ENCODE measurements around the gene SOX11. TPM values are rescaled to one million over a fixed set of nuclear protein-coding genes. Genes with fewer than 3 reads are reported as not detected.

The SOX11 gene
- total RNA-seq, result not detected in 2 replicates

GRCh38 chr2:5691985-5692529 is at the start of gene SOX11:
TSS of gene SOX11 (plus strand) at chr2:5692384. CDS start at chr2:5692722, 338 bp downstream.

Data from dermis lymphatic vessel endothelial cell (primary cell).